ENCODE results near the gene SCAPER.
A peak's percentile ranks its signal among the peaks of the same experiment; 100 is the strongest.

SCAPER gene

DNA sequence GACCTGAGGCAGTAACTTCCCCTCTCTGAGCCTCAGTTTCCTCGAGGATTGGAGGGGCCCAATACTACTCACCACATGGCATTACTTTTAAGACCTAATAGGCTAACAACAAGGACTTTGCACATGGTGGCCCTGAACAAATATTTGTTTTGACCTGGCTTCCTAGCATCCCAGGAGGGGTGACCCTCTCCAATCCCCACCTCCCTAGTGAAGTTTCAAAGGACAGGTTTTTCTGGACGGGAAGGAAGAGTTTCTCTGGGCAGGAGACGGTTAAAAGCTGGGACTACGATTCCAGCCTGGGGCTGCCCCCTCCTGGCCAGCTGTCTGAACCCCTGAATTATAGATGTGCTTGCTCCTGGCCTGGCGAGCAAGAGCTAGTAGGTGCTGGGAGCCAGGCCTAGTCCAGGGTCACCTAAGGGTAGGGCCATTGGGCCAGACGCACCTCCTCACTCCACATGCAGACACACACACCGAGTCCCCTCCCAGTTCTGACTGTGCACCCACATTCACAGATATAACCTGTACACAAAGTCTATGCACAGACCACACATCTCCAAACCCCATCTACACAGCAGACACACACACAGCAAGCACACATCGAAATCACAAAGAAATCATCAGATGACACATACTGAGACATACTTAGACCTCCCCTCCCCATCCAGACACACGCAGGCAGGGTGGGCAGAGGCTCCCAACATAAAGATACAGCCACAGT lies 571.3 kb downstream of the SCAPER start:
- Histone ChIP-seq H3K9me3 (ENCODE audit: control insufficient read depth, low read length) (no peaks in the 10 kb centered on the region), H3K9ac (no peak overlapping the region), H3K4me2 (ENCODE audit: low read length) (no peak overlapping the region), H3K27me3 (ENCODE audit: control insufficient read depth, insufficient read depth, low read length) (no peaks in the 10 kb centered on the region), H3K4me1 (no peaks in the 10 kb centered on the region), H3K36me3 (ENCODE audit: control insufficient read depth, insufficient read depth, low read length) (no peaks in the 10 kb centered on the region), H2AFZ (no peak overlapping the region), H3K27ac (no peak overlapping the region), H3K79me2 (no peaks in the 10 kb centered on the region), H3K4me3 (ENCODE audit: low read depth, low read length) (no peak overlapping the region)
- TF ChIP-seq, protein P1, sequence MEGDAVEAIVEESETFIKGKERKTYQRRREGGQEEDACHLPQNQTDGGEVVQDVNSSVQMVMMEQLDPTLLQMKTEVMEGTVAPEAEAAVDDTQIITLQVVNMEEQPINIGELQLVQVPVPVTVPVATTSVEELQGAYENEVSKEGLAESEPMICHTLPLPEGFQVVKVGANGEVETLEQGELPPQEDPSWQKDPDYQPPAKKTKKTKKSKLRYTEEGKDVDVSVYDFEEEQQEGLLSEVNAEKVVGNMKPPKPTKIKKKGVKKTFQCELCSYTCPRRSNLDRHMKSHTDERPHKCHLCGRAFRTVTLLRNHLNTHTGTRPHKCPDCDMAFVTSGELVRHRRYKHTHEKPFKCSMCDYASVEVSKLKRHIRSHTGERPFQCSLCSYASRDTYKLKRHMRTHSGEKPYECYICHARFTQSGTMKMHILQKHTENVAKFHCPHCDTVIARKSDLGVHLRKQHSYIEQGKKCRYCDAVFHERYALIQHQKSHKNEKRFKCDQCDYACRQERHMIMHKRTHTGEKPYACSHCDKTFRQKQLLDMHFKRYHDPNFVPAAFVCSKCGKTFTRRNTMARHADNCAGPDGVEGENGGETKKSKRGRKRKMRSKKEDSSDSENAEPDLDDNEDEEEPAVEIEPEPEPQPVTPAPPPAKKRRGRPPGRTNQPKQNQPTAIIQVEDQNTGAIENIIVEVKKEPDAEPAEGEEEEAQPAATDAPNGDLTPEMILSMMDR (IDR thresholded peaks at IDR 0.05), result no peak

DNA sequence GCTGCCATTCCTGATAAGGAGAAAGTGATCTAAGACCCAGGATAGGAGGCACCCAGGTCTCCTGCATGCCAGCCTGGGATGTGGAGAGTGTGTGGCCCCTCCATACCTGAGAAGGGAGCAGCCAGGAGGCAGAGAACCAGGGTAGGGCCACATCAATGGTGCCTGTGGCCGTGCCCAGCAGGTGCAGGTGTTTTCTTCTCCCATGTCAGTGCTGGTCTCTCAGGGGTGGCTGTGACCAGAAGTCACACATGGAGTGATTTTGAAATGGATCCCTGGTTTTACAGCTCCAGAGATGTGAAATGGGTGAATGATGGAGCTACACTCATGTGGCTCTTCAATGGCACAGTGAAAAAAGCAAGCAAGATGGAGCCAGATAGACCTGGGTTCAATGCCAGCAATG lies 571.8 kb downstream of the SCAPER start:
- H3K9me3 ChIP-seq (ENCODE audit: control insufficient read depth, low read length), result no peaks in the 10 kb centered on the region
- no peak overlapping the region for H3K4me2 ChIP-seq (ENCODE audit: low read length)
- H3K4me3 ChIP-seq (ENCODE audit: low read depth, low read length), result no peak overlapping the region
- no peaks in the 10 kb centered on the region for H3K4me1 ChIP-seq
- TF ChIP-seq, protein P1 (IDR thresholded peaks at IDR 0.05), result no peak
- H3K27ac ChIP-seq, result no peak overlapping the region
- no peak overlapping the region for H2AFZ ChIP-seq
- H3K9ac ChIP-seq, result no peak overlapping the region
- H3K27me3 ChIP-seq (ENCODE audit: control insufficient read depth, insufficient read depth, low read length), result no peaks in the 10 kb centered on the region
- H3K36me3 ChIP-seq (ENCODE audit: control insufficient read depth, insufficient read depth, low read length), result no peaks in the 10 kb centered on the region
- H3K79me2 ChIP-seq, result no peaks in the 10 kb centered on the region

DNA sequence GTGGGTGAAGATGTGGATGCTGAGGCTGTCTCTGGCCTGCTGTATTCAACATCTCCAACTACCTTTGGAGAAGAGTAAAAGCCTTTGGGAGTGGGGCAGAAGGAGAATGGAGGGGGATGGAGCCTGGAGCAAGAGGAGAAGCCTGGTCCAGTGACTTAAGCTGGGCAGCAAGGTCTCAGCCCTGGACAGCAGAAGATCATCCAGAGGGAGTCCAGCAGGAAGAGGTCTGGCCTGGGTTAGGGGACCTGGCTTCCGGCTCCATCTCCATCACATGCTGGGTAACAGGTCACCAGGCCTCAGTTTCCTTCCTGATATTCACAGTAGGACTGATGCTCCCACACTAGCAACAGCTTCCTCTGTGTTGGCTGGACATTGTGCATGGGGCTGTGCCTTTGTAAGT lies 572.3 kb downstream of the SCAPER start:
- H3K27ac ChIP-seq, result no peak overlapping the region
- H2AFZ ChIP-seq, result no peak overlapping the region
- no peaks in the 10 kb centered on the region for H3K79me2 ChIP-seq
- H3K4me3 ChIP-seq (ENCODE audit: low read depth, low read length), result no peak overlapping the region
- no peaks in the 10 kb centered on the region for H3K36me3 ChIP-seq (ENCODE audit: control insufficient read depth, insufficient read depth, low read length)
- no peaks in the 10 kb centered on the region for H3K27me3 ChIP-seq (ENCODE audit: control insufficient read depth, insufficient read depth, low read length)
- H3K9ac ChIP-seq, result no peak overlapping the region
- no peaks in the 10 kb centered on the region for H3K9me3 ChIP-seq (ENCODE audit: control insufficient read depth, low read length)
- TF ChIP-seq, protein P1 (IDR thresholded peaks at IDR 0.05), result no peak
- H3K4me1 ChIP-seq, result no peaks in the 10 kb centered on the region
- no peak overlapping the region for H3K4me2 ChIP-seq (ENCODE audit: low read length)

DNA sequence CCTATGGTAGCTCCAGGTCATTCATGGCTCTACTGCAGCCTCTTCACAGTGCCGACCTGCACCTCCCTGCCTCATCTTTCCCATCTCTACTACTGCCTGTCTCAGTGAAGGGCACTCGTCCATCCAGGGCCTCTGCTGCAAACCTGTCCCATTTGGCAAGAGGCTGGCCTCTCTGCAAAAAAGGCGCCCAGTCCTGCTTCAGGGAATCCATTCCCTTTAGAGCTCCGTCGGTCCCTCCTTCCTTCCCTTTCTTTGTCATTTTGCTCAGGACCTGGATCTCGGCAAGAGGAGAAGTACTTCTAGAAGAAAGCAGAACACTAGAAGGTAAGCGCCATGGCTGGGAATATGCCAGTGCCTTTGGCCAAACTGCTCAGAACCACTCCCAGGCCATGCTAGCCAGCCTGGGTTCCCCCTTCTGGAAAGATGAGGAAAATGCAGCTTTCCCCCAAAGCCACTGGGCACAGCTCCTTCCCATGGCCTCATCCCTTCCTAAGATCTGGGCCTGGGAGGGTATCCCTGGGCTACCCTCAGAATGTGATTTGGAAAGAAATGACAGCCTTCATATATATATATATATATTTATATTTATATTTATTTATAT lies 575.0 kb downstream of the SCAPER start:
- no peaks in the 10 kb centered on the region for H3K9me3 ChIP-seq (ENCODE audit: control insufficient read depth, low read length)
- TF ChIP-seq, protein P1 (IDR thresholded peaks at IDR 0.05), result peak; percentile 37
- no peak overlapping the region for H3K9ac ChIP-seq
- no peaks in the 10 kb centered on the region for H3K27me3 ChIP-seq (ENCODE audit: control insufficient read depth, insufficient read depth, low read length)
- H3K4me1 ChIP-seq, result no peaks in the 10 kb centered on the region
- no peak overlapping the region for H2AFZ ChIP-seq
- no peak overlapping the region for H3K27ac ChIP-seq
- H3K36me3 ChIP-seq (ENCODE audit: control insufficient read depth, insufficient read depth, low read length), result no peaks in the 10 kb centered on the region
- no peaks in the 10 kb centered on the region for H3K79me2 ChIP-seq
- no peak overlapping the region for H3K4me3 ChIP-seq (ENCODE audit: low read depth, low read length)
- no peak overlapping the region for H3K4me2 ChIP-seq (ENCODE audit: low read length)

DNA sequence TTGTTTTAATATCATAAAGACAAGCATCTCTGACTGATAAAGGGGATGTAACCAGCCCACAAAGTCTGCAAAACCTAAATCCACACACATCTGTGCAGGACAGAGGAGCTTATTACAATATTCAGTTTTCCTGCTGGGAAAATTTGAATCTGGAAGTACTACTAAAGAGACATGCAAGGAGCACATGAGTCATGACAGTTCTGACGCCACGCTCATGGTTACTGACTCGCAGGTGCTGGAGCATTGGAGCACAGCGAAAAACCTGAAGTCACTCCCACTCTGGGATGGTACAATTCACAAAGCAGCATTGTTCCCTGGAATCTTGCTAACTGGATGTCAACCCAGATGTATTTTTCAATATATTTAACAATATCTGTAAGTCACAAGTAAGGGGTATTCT lies 576.2 kb downstream of the SCAPER start:
- H3K4me1 ChIP-seq, result no peaks in the 10 kb centered on the region
- no peak overlapping the region for H2AFZ ChIP-seq
- H3K9me3 ChIP-seq (ENCODE audit: control insufficient read depth, low read length), result no peaks in the 10 kb centered on the region
- H3K27me3 ChIP-seq (ENCODE audit: control insufficient read depth, insufficient read depth, low read length), result no peaks in the 10 kb centered on the region
- no peak overlapping the region for H3K4me2 ChIP-seq (ENCODE audit: low read length)
- TF ChIP-seq, protein P1 (IDR thresholded peaks at IDR 0.05), result no peak
- H3K27ac ChIP-seq, result no peak overlapping the region
- no peak overlapping the region for H3K9ac ChIP-seq
- H3K79me2 ChIP-seq, result no peaks in the 10 kb centered on the region
- H3K36me3 ChIP-seq (ENCODE audit: control insufficient read depth, insufficient read depth, low read length), result no peaks in the 10 kb centered on the region
- H3K4me3 ChIP-seq (ENCODE audit: low read depth, low read length), result no peak overlapping the region
